Breast epithelium (tissue), 3 donors: ENCODE data around the gene APRT.

Source experiments
- POLR2A ChIP-seq: fragments of 450-650 bp; IDR thresholded peaks from one replicate; pipeline ENCODE4 v1.6.1; 2016; ENCODE audit warnings: antibody characterized with exemption, mild to moderate bottlenecking, moderate library complexity
- POLR2AphosphoS5 ChIP-seq, 3 donors: sonication (generic); formaldehyde crosslinking; IDR thresholded peaks; one replicate each; pipeline ENCODE4 v1.6.1; 2017; ENCODE audit warnings: antibody characterized with exemption in 3 of 3
- TF ChIP-seq, protein P1 (sequence below), 3 donors: fragments of 450-650 bp; IDR thresholded peaks; one replicate each; pipeline ENCODE4 v1.5.1; 2016 to 2017; ENCODE audit warnings: antibody characterized with exemption in 3 of 3, mild to moderate bottlenecking in 3 of 3, moderate library complexity in 3 of 3

DNA sequence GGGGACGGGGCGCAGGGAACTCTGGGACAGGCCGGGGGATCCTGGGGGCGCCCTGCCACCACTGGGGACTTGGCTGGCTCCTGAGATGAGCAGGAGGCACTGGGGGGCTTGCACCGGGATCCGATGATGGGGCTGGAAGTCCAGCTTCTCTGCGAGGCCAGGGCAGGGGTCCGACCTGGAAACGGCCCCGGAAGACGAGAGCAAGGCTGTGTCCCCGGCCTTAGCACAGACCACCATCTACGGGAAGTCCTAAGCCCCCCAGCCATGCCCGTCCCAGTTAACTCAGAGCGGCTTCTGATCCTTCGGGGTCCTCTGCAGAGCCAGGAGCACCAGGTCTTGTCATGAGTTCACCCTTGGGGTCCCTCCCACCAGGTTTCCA is 7.6 kb downstream of the APRT start:
- TF ChIP-seq, protein P1, sequence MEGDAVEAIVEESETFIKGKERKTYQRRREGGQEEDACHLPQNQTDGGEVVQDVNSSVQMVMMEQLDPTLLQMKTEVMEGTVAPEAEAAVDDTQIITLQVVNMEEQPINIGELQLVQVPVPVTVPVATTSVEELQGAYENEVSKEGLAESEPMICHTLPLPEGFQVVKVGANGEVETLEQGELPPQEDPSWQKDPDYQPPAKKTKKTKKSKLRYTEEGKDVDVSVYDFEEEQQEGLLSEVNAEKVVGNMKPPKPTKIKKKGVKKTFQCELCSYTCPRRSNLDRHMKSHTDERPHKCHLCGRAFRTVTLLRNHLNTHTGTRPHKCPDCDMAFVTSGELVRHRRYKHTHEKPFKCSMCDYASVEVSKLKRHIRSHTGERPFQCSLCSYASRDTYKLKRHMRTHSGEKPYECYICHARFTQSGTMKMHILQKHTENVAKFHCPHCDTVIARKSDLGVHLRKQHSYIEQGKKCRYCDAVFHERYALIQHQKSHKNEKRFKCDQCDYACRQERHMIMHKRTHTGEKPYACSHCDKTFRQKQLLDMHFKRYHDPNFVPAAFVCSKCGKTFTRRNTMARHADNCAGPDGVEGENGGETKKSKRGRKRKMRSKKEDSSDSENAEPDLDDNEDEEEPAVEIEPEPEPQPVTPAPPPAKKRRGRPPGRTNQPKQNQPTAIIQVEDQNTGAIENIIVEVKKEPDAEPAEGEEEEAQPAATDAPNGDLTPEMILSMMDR (IDR thresholded peaks at IDR 0.05): no peak
- TF ChIP-seq POLR2AphosphoS5 (IDR thresholded peaks at IDR 0.05): no peak
- no peak for TF ChIP-seq POLR2A
